ENCODE results near the gene USH2A.

- TF ChIP-seq CTCF (IDR thresholded peaks at IDR 0.05) (no peak), POLR2A (IDR thresholded peaks at IDR 0.05) (no peak)
Measured at GRCh38 chr1:215590779-215591491, 832.3 kb downstream of the USH2A start.

Data from lower leg skin (tissue), 3 donors.